ENCODE measurements around the gene NR3C2. TPM values are rescaled to one million over a fixed set of nuclear protein-coding genes. Genes with fewer than 3 reads are reported as not detected.

NR3C2 gene
- total RNA-seq, 1 experiment from 2014 or later, result 2.8 TPM

DNA sequence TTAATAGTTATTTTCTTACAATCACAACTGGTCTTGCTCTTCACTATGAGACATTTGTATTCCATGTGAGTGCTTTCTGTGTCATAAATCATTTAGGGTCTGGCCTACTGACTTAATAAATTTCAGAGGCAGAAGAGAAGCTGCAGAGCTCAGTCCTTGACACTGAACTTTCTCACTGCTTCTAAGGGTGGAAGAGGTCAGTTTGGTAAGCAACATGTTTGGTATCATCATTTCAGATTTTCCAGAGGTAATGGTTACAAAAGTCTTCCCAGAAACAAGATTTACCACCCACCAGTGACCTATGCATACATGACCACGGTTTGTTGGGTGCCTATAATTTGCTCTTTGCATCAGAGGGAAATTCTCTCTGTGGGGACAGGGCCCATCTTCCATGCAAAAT, 148.6 kb downstream of the NR3C2 start:
- TF ChIP-seq EZH2 (IDR thresholded peaks at IDR 0.05; ENCODE audit: low read length, unreplicated experiment) (no peak), EZH2phosphoT487 (IDR thresholded peaks at IDR 0.05; ENCODE audit: borderline replicate concordance, low read length) (no peak)
- TF ChIP-seq, protein P1, sequence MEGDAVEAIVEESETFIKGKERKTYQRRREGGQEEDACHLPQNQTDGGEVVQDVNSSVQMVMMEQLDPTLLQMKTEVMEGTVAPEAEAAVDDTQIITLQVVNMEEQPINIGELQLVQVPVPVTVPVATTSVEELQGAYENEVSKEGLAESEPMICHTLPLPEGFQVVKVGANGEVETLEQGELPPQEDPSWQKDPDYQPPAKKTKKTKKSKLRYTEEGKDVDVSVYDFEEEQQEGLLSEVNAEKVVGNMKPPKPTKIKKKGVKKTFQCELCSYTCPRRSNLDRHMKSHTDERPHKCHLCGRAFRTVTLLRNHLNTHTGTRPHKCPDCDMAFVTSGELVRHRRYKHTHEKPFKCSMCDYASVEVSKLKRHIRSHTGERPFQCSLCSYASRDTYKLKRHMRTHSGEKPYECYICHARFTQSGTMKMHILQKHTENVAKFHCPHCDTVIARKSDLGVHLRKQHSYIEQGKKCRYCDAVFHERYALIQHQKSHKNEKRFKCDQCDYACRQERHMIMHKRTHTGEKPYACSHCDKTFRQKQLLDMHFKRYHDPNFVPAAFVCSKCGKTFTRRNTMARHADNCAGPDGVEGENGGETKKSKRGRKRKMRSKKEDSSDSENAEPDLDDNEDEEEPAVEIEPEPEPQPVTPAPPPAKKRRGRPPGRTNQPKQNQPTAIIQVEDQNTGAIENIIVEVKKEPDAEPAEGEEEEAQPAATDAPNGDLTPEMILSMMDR (conservative IDR thresholded peaks at IDR 0.05; ENCODE audit: low read depth, low read length), result no peak
- no TSS peak for BruUV-seq (replicated peaks)
- intact Hi-C loops (cut with micrococcal nuclease), result loop anchor here (5.0 kb wide), 1 partner anchor 969 kb away; no protein-coding TSS in a partner anchor
- no peaks in the 10 kb centered on the region for H3K9me3 ChIP-seq (ENCODE audit: low read length)
- H4K20me1 ChIP-seq (ENCODE audit: low read length), result no peaks in the 10 kb centered on the region
- ChIA-PET POLR2A (ENCODE audit: unreplicated experiment) (no interaction called here), CTCF (no interaction called here)
- H3K27ac ChIP-seq (ENCODE audit: low read length), result no peak overlapping the region
- DNase-seq (no peak), ATAC-seq (no peak)
- H3K36me3 ChIP-seq (ENCODE audit: low read depth, low read length), result no peaks in the 10 kb centered on the region
- no peaks in the 10 kb centered on the region for H3K27me3 ChIP-seq (ENCODE audit: low read length)
- no peaks in the 10 kb centered on the region for H3K4me1 ChIP-seq (ENCODE audit: insufficient read depth, low read length)
- H3K4me3 ChIP-seq (ENCODE audit: low read length), result no peak overlapping the region
- H2AFZ ChIP-seq (ENCODE audit: low read length), result no peak overlapping the region
- no peaks in the 10 kb centered on the region for H3K79me2 ChIP-seq (ENCODE audit: low read length)
- no peak overlapping the region for H3K9ac ChIP-seq (ENCODE audit: low read length)
- H3F3A ChIP-seq (ENCODE audit: low read length, unreplicated experiment), result no peaks in the 10 kb centered on the region
- H3K4me2 ChIP-seq (ENCODE audit: low read length), result no peak overlapping the region
- H3K9me2 ChIP-seq (replicated peaks; ENCODE audit: low read length), result no peaks in the 10 kb centered on the region

DNA sequence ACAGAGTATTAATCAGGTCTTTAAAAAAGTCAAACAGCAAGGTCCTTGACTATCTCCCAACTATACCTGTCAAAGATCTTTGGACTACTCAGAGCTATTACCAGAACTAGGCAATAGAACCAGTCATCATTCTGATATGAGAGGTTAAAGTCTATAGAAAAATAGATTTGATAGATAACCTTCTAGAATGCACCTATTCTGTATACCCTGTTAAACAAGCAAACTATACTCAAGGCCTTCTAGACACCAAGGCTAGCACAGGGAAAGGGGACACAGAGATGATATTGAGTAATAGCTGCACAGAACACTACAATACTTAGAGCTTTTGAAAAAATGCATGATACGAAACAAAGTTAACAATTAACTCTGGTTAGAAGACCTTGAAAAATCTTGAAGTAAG, 149.5 kb downstream of the NR3C2 start:
- Histone ChIP-seq H3K4me1 (ENCODE audit: insufficient read depth, low read length) (no peaks in the 10 kb centered on the region), H3K9me3 (ENCODE audit: low read length) (no peaks in the 10 kb centered on the region), H3K9me2 (replicated peaks; ENCODE audit: low read length) (no peaks in the 10 kb centered on the region), H2AFZ (ENCODE audit: low read length) (no peak overlapping the region), H3K36me3 (ENCODE audit: low read depth, low read length) (no peaks in the 10 kb centered on the region), H4K20me1 (ENCODE audit: low read length) (no peaks in the 10 kb centered on the region), H3K79me2 (ENCODE audit: low read length) (no peaks in the 10 kb centered on the region), H3K9ac (ENCODE audit: low read length) (no peak overlapping the region), H3K27me3 (ENCODE audit: low read length) (no peaks in the 10 kb centered on the region), H3F3A (ENCODE audit: low read length, unreplicated experiment) (no peaks in the 10 kb centered on the region), H3K4me3 (ENCODE audit: low read length) (no peak overlapping the region), H3K4me2 (ENCODE audit: low read length) (no peak overlapping the region), H3K27ac (ENCODE audit: low read length) (no peak overlapping the region)
- POLR2A ChIA-PET (ENCODE audit: unreplicated experiment), result no interaction called here
- DNase-seq, result no peak
- TF ChIP-seq, protein P1 (conservative IDR thresholded peaks at IDR 0.05; ENCODE audit: low read depth, low read length), result no peak
- TF ChIP-seq EZH2 (IDR thresholded peaks at IDR 0.05; ENCODE audit: low read length, unreplicated experiment) (no peak), EZH2phosphoT487 (IDR thresholded peaks at IDR 0.05; ENCODE audit: borderline replicate concordance, low read length) (no peak)
- BruUV-seq (replicated peaks), result no TSS peak
- CTCF ChIA-PET, result no interaction called here
- intact Hi-C loops (cut with micrococcal nuclease), result loop anchor here (5.0 kb wide), 1 partner anchor 970 kb away; no protein-coding TSS in a partner anchor
- ATAC-seq, result no peak

DNA sequence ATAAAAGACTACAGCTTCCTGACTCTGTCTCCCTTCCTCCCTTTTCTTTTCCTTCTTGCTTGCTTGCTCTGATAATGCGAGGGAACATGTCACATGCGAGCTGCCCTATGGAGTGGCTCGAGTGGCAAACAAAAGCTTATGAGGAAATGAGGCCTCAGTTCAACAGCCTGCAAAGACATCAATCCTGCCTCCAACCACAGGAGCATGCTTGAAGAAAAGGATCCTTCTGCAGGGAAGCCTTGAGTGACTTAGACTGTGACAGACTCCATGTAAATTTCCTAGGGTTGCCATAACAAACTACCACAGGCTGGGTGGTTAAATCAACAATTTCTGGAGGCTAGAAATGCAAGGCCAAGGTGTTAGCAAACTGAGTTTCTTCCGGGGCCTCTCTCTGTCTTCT, 152.5 kb downstream of the NR3C2 start:
- Histone ChIP-seq H3K36me3 (ENCODE audit: low read depth, low read length) (no peaks in the 10 kb centered on the region), H4K20me1 (ENCODE audit: low read length) (no peaks in the 10 kb centered on the region), H3K9me2 (replicated peaks; ENCODE audit: low read length) (no peaks in the 10 kb centered on the region), H3K27me3 (ENCODE audit: low read length) (no peaks in the 10 kb centered on the region), H3K4me1 (ENCODE audit: insufficient read depth, low read length) (no peaks in the 10 kb centered on the region), H3K27ac (ENCODE audit: low read length) (no peak overlapping the region), H2AFZ (ENCODE audit: low read length) (no peak overlapping the region), H3K9ac (ENCODE audit: low read length) (no peak overlapping the region), H3K4me2 (ENCODE audit: low read length) (no peak overlapping the region), H3K9me3 (ENCODE audit: low read length) (no peaks in the 10 kb centered on the region), H3K79me2 (ENCODE audit: low read length) (no peaks in the 10 kb centered on the region), H3K4me3 (ENCODE audit: low read length) (no peak overlapping the region), H3F3A (ENCODE audit: low read length, unreplicated experiment) (no peaks in the 10 kb centered on the region)
- BruUV-seq (replicated peaks), result no TSS peak
- CTCF ChIA-PET, result no interaction called here
- no peak for TF ChIP-seq EZH2phosphoT487 (IDR thresholded peaks at IDR 0.05; ENCODE audit: borderline replicate concordance, low read length)
- TF ChIP-seq, protein P1 (conservative IDR thresholded peaks at IDR 0.05; ENCODE audit: low read depth, low read length), result no peak
- no peak for TF ChIP-seq EZH2 (IDR thresholded peaks at IDR 0.05; ENCODE audit: low read length, unreplicated experiment)
- no peak for DNase-seq
- ATAC-seq, result no peak
- POLR2A ChIA-PET (ENCODE audit: unreplicated experiment), result no interaction called here
- intact Hi-C loops (cut with micrococcal nuclease), result loop anchor here (5.0 kb wide), 1 partner anchor 973 kb away; no protein-coding TSS in a partner anchor
